ENCODE results near the gene F10.

F10 gene

DNA sequence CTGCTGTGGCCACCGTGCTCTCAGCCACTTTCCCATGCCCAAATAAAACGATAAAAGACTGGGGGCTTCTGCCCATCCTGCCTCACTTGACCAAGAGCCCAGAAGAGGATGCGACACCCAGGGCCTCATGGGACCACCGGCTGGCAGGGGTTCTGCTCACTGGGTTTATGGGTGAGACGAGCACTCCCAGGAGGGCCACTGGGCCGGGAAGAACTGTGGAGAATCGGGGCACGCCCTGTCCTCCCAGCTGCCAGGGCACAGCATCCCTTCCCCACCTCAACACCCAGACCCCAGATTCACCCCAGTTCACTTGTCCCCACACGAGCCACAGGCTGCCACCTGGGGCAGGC, 4.7 kb upstream of the F10 start:
- no peak for DNase-seq

DNA sequence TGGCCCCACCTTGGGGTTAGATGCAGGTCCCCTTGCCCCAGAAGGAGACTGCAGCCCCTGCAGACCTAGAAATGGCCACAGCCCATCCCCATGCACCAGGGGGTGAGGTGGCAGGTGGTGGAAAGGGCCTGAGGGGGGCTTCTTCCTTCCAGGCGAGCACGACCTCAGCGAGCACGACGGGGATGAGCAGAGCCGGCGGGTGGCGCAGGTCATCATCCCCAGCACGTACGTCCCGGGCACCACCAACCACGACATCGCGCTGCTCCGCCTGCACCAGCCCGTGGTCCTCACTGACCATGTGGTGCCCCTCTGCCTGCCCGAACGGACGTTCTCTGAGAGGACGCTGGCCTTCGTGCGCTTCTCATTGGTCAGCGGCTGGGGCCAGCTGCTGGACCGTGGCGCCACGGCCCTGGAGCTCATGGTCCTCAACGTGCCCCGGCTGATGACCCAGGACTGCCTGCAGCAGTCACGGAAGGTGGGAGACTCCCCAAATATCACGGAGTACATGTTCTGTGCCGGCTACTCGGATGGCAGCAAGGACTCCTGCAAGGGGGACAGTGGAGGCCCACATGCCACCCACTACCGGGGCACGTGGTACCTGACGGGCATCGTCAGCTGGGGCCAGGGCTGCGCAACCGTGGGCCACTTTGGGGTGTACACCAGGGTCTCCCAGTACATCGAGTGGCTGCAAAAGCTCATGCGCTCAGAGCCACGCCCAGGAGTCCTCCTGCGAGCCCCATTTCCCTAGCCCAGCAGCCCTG, 4.2 kb upstream of the F10 start:
- no peak for DNase-seq

DNA sequence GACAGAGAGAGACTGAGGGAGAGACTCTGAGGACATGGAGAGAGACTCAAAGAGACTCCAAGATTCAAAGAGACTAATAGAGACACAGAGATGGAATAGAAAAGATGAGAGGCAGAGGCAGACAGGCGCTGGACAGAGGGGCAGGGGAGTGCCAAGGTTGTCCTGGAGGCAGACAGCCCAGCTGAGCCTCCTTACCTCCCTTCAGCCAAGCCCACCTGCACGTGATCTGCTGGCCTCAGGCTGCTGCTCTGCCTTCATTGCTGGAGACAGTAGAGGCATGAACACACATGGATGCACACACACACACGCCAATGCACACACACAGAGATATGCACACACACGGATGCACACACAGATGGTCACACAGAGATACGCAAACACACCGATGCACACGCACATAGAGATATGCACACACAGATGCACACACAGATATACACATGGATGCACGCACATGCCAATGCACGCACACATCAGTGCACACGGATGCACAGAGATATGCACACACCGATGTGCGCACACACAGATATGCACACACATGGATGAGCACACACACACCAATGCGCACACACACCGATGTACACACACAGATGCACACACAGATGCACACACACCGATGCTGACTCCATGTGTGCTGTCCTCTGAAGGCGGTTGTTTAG, 3.3 kb upstream of the F10 start:
- DNase-seq = no peak

DNA sequence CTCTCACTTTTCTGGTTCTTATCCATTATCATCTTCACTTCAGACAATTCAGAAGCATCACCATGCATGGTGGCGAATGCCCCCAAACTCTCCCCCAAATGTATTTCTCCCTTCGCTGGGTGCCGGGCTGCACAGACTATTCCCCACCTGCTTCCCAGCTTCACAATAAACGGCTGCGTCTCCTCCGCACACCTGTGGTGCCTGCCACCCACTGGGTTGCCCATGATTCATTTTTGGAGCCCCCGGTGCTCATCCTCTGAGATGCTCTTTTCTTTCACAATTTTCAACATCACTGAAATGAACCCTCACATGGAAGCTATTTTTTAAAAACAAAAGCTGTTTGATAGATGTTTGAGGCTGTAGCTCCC, 2.8 kb upstream of the F10 start:
- DNase-seq = no peak

DNA sequence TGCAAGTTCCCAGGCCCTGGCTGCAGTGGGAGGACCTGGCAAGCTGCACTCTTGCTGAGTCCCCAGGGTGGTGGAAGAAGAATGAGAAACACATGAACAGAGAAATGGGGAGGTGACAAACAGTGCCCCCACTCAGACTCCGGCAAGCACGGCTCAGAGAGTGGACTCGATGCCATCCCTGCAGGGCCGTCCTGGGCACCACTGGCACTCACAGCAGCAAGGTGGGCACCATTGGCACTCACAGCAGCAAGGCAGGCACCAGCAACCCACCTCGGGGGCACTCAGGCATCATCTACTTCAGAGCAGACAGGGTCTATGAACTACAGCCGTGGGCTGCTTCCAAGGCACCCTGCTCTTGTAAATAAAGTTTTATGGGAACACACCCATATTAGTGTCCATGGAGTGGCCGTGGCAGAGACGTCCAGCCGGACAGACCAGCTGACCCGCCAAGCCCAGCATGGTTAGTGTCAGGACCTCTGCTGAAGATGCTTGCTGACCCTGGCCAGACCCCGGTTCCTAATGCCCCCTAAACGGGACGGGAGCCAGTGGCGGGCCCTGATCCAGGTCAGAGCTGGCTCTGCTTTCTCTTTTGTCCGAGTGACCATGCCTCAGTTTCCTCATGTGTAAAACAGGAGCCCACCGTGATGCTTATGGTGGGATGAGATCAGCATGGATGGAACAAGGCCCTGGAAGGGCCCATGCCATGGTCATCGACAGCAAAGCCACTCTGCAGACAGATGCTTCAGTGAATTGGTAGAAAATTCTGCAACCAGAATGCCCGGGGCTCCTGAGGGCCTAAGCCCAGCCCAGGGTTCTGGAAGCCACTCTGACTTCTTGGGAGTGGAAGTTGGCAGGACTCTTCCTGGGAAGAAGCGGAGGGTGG, 2.1 kb upstream of the F10 start:
- DNase-seq = no peak

DNA sequence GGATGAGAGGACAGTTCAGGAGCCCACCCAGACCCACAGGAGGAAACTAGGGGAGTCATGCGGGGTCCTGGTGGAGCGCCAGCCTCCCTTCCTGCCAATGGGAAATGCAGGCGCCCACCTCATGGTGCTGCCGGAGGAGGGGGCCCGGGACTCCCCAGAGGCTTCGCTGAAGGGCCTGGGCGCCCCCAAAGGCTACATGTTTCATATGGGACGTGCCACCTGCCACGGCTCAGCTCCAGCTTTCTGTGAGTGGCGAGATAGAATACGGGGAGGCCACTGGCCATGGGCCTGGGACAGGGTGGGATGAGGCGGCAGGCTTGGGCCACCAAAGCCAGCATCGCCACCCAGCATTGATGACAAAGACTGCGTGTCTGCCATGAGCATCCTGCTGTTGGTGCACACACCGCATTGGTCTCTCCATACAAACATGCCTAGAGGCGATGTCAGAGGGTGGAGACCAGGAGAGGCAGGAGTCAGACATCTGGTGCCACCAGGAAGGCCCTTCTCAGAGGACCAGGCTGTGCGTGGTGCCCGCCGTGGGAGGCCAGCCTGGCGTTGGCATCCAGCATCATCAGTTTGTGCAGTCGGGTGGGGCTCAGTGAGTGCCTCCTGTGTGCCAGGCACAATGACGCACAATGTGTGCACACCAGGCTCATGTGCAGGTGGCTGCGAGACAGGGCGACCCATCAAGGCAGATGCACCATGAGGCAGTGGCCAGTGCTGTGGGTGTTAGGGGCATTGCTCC, 1.2 kb upstream of the F10 start:
- no peak for DNase-seq

DNA sequence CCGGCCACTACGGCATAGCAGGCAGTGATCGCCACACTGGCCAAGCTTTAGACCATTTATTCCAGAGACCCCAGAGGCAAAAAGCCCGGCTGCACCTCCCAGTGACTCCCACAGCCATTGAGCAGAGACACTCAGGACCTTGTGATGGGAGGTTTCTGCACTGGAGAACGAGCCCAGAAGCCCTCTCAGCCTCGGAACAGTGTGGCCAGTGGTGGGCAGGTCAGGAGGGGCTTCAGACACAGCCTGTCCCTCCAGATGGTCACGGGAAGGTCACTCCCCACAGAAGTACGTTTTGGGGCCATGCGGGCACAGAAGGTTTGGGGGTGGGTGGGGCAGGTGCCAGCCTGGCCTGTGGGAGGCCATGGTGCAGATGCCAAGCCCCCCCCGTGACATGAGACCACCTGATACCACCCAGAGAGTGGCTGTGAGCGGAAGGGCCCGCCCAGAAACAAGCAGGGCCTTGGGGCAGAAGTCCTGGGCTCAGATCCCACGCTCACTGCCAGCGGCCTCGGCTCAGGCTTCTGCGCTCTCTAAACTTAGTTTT, 599 bp upstream of the F10 start:
- DNase-seq = no peak

DNA sequence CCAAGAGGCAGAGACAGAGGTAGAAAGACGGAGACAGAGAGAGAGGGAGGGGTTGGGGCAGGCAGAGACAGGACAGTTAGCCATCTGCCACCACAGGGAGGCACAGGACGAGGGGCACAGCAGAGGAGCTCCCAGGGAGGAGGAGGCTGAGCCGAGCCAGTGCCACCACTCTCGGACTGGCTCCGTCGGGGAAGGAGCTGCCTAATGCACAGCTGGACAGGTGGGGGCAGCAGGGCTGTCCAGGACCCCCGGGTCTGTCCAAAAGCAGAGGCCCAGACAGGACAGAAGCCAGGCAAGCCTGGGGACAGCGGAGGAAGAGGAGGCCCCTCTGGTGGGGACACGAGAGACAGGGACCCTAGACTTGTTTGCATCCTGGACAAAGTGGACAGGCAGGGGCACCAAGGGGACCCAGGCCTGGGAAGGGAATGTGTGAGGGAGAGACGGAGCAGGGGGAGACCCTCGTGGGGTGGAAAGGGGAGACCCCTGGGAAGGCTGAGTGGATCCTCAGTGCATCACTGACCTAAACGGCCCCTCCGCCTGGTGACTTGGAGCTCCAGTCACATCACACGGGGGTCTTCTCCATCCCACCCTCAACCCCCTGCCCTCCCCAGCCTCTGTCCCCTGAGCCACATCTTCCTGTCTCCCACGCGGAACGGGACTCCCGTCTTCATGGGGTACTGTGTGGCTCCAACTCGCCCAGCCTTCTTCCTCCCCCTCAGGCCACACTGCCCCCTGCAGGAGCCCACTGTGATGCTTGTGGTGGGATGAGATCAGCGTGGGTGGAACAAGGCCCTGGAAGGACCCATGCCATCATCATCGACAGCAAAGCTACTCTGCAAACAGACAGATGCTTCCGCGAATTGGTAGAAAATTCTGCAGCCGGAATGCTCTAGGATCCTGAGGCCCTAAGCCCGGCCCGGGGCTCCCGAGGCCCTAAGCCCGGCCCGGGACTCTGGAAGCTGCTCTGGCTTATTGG, 915 bp downstream of the F10 start:
- no peak for DNase-seq

DNA sequence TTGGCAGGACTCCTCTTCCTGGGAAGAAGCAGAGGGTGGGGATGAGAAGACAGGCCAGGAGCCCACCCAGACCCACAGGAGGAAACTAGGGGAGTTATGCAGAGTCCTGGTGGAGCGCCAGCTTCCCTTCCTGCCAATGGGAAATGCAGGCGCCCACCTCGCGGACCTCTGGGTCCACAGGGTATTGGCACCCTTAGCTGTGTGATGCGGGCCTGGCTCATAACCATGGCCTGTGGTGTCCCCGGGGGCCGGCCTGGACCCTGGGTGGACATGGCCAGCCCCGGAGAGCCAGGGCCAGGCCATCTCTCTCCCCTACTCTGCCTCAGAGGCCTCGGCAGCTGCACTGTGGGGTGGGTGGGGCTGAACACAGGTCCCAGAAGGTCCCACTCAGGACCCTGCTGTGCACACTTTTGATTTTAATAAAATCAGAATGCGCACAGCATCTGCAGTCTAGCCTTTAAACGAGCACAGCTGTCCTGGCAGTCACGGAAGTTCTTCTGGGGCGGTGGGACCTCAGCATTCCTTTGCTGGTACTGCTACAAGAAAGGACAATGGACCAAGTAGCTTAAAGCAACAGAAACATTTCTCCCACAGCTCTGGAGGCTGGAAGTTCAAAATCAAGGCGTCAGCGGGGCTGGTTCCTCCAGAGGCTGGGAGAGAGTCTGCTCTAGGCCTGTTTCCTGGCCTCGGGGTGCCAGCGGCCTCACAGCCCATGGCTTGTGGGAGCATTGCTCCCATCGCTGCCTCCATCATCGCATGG, 1.8 kb downstream of the F10 start:
- DNase-seq = no peak

DNA sequence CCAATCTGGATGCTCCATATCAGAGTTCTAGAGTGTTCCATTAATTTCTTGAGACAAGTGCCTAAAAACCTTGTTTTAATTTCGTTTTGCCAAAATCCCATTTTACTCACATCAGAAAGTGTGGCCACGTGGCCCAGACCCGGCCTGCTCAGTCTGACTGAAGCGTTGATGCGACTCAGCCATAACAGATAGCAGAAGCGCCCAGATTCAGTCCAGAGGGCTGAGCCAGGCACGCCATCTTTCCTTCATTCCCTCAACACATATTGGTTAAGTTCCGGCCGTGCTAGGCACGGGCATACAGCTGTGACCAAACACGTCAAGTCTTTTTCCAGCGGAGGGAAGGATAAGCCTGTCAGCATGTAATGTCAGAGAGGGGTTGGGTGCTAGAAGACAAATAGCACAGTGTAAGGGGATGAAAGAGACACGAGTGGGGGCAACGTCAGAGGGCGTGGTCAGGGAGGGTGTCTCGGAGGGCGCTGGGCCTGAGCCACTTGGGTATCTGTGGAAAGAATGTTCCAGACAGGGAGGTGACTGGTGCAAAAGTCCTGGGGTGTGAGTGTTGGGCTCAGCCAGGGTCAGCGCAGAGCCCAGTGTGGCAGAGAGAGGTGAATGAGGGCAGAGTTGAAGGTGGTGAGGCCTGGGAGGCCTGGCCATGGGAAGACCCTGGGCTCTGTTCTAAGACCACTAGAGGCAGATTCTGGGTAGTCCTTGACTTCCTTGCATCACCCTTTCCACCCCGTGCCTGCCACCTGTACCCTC, 3.1 kb downstream of the F10 start:
- no peak for DNase-seq

DNA sequence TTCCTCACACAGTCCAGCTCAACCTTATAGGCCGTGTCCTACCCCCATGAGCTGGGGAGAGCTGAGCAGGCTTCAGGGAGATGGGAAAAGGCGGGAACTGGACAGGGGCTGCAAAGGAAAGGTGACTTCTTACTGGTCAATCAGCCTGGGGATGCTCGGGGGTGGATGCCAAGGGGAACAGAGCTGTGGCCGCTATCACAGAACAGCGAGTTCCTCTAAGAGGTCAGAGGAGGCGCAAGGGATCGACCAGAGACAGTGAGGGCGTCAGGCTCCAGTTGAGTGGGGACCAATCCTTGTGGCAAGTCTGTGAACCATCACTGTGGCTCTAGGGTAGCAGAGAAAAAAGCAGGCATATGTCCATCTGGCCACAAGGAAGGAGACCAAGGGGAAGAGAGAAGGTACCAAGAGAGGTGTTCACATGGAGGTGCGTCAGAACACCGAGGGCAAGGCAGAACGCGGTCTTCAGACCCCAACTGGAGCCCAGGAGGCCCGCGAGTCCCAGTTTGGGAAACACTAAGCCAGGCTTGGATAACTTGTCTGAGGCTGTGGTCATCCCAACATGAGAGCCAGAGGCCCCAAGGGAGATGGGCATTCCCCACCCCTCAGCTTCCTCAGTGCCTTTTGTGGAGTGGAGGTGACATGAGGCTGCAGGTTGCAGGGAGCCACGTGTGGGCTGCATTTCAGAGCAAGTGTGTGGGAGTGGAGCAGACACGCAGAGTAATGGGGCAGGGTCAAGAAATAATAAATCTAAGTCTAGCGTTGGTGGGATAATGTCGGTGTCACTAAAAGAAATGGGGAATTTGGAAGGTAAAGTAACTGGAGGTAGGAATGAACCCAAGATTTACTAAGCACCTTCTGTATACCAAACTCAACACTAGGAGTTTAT, 3.9 kb downstream of the F10 start:
- no peak for DNase-seq

DNA sequence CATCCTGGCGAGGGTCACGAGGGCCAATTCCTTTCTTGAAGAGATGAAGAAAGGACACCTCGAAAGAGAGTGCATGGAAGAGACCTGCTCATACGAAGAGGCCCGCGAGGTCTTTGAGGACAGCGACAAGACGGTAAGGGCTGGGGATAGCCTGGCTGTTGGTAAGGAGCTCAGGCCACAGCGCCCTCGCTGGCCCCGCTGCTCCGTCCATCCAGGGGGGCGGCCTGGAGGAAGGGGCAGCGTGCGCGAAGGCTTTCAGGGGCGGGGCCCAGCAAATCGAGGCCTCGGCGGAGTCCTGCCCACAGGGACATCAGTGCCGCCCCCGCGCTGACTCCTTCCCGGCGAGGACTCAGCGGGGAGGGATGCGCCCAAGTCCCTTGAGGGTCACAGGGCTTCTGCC, 6.9 kb downstream of the F10 start:
- no peak for DNase-seq

DNA sequence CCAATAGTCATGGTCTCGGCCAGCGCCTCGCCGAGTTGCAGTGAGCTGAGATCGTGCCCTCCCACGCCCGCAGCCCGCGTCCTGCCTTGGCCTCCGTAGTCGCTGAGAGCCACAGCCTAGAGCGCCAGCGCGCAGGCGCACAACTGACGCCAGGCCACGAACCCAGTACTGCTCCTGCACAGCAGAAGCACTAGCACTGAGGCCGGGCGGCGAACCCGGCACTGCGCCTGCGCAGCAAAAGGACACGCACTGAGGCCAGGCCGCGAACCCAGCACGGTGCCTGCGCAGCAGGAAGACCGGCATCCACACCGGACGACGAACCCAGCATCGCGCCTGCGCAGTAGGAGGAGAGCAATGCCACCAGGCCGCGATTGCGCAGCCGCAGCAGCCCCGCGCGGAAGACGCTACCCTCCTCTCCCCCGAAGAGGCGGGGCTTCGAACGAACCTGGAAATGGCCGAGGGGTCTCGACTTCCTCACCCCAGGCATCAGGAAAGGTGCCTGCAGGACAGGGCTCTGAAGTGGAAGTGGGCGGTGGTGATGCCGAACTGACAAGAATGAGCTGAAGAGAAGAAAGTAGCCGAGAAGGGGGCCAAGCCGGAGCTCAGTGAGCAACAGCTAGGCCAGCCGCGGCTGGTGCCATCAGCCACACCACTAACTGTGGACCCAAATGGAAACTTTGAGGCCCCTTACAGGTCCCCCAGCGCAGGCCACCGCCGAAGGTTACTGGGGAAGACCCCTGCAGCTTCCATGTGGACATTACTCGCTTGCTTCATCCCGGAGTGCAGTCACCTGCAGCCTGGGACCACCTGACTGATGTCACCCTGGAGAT, 7.5 kb downstream of the F10 start:
- DNase-seq = no peak

DNA sequence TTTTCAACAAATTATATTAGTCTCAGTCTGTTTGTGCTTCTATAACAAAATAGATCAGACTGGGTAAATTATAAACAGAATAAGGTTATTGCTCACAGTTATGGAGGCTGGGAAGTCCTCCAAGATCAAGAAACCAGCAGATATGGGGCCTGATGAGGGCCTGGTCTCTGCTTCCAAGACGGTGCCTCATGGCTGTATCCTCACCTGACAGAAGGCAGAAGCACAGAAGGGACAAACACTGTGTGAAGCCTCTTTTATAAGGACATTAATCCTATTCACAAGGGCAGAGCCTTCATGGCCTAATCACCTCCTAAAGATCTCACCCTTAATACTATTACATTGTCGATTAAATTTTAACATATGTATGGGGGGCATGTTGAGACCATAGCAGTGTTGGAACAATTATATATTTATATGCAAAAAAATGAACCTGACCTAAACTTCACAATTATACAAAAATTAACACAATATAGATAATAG, 12.7 kb downstream of the F10 start:
- no peak for DNase-seq

DNA sequence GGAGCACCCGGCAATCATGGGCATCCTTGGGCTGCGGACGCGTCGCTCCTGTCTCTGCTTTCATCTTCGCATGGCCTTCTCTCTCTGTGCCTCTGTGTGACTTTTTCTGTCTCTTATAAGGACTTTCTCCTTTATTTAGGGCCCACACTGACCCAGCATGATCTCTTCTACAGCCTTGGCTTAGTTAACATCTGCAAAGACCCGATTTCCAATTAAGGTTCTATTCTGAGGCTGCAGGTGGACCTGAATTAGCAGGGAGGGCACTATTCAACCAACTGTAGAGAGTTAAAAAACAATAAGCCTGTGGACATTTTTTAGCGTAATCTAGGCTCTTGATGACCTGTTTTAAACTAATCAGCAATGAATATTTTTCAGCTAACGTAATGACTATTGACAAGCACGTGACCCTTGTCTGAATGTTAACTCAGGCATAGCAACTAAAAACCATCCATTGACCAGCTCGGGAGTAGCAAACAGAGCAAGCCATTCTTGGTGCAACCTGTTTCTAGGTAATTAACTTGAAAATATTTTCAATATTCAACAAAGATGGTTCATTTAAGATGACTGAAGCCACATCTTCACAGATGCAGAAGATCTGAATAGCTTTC, 15.2 kb downstream of the F10 start:
- DNase-seq = no peak

DNA sequence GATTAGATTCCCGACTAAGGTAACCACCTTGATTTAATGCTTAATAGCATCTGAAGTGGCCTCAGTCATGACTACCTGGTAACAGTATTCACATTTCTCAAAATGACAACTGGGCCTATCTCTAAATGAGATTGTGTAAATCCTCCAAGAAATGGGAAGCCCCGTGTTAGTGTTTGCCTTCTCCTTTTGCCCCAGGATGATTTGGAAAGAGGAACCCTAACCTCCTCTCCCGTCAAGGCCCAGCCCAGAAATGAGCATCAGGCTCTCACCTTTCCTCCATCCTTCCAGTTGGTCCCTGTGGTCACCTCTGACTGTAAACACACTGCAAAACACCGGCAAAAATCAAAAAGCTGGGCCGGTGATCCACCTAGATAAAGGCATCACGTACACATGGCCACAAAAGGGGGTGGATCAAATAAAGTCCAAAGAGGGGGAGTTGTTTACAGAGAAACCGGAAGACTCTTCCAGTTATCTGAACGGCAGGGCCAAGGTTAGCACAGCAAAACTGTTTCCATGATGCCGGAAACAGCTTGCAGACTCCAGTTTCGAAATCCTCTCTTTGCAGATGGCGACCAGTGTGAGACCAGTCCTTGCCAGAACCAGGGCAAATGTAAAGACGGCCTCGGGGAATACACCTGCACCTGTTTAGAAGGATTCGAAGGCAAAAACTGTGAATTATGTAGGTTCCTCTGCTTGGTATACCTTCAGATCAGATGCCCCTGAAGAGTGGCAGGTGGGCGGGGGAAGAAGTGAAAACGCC, 16.4 kb downstream of the F10 start:
- DNase-seq = no peak

DNA sequence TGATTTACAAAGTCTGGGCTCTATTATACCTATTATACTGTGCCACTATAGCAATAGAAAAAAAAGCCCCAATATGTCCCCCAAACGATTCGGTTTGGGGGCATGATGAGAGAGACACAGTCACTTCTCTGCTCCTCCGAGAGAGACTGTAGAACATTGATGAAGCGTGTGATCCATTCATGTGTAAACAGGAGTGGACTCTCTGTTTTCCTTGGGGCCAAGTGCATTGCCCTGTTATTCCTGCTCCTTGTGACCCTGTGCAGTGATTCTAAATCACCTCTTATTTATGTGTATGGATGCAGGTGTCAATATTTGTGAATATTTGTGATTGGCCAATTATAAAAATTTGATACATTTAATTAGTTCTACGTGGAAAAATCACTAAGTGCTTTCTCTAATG, 17.0 kb downstream of the F10 start:
- no peak for DNase-seq

All from NCI-H1417 (cell line).